Testis (tissue), 3 donors: Measurements from ENCODE around the gene CNPPD1. TPM values are rescaled to one million over a fixed set of nuclear protein-coding genes. Genes with fewer than 3 reads are reported as not detected.
A peak's percentile ranks its signal among the peaks of the same experiment; 100 is the strongest.

Experiments
- DNase-seq: peaks from one replicate; pipeline ENCODE4 v3.0.0-alpha.2; 2019
- H3K27ac ChIP-seq, 2 donors: fragments of 200-600 bp; sonication (generic); one replicate each; pipeline ENCODE4 v1.5.1; 2019
- H3K27me3 ChIP-seq: fragments of 200-600 bp; sonication (generic); one replicate; pipeline ENCODE4 v1.5.1; 2019
- H3K36me3 ChIP-seq: fragments of 200-600 bp; sonication (generic); one replicate; pipeline ENCODE4 v1.5.1; 2017; ENCODE audit warnings: low read depth; ENCODE audit errors: missing control alignments
- H3K4me1 ChIP-seq: fragments of 200-600 bp; sonication (generic); one replicate; pipeline ENCODE4 v1.5.1; 2019
- H3K4me3 ChIP-seq, 2 donors: fragments of 200-600 bp; sonication (generic); one replicate each; pipeline ENCODE4 v1.5.1; 2017 to 2019
- H3K9me3 ChIP-seq: fragments of 200-600 bp; sonication (generic); one replicate; pipeline ENCODE4 v1.5.1; 2017
- POLR2A ChIP-seq: fragments of 450-650 bp; IDR thresholded peaks from one replicate; pipeline ENCODE4 v1.6.1; 2017; ENCODE audit warnings: antibody characterized with exemption, mild to moderate bottlenecking, moderate library complexity
- WGBS, 2 donors: methylation state at CpG; one replicate each; pipeline ENCODE4 v1.1.5; 2018; 5-methylcytosine and 5-hydroxymethylcytosine counted together
- intact Hi-C: fragments of 100-400 bp; cut with DNase I; formaldehyde crosslinking; loops from one replicate; pipeline ENCODE4 v1.15.1; 2023; ENCODE audit warnings: low total_unique reads
- polyA plus RNA-seq: library from polyadenylated mRNA; stranded (reverse); fragments of 350-450 nt; fragmentation: Illumina TruSeq; extraction: RNeasy Lipid Tissue Mini Kit (QIAGEN cat#74804); gene quantifications from one replicate; pipeline ENCODE4 v1.2.3, GENCODE V29; 2014; ENCODE audit warnings: low read depth, low replicate concordance; ENCODE audit not compliant: insufficient read depth
- total RNA-seq, 2 donors: library from RNA; depleted of rRNA; stranded (reverse); fragments of >200 nt; gene quantifications; one replicate each; pipeline ENCODE4 v1.2.3, GENCODE V29; 2016
- TF ChIP-seq, protein P1 (sequence below), 3 experiments: fragments of 450-650 bp in 2 of 3; fragments of 200-600 bp in 1 of 3; sonication (generic) in 1 of 3; IDR thresholded peaks; one replicate each; pipeline ENCODE4 v1.5.1; 2016 to 2019; ENCODE audit warnings: antibody characterized with exemption in 3 of 3, mild to moderate bottlenecking in 2 of 3, moderate library complexity in 1 of 3

Gene CNPPD1
- total and polyA plus RNA-seq, 3 donors from 2014 or later, result 38.3 to 68.0 (median 60.5) TPM

- Histone ChIP-seq H3K4me3 (no peak overlapping the region), H3K9me3 (no peaks in the 10 kb centered on the region), H3K27me3 (no peaks in the 10 kb centered on the region), H3K27ac (no peak overlapping the region), H3K4me1 (peaks cover 20% of the 10 kb centered on the region), H3K36me3 (no peaks in the 10 kb centered on the region)
- intact Hi-C loops, result no loop called here
- DNase-seq, result no peak
- no peak for TF ChIP-seq POLR2A
- TF ChIP-seq, protein P1, sequence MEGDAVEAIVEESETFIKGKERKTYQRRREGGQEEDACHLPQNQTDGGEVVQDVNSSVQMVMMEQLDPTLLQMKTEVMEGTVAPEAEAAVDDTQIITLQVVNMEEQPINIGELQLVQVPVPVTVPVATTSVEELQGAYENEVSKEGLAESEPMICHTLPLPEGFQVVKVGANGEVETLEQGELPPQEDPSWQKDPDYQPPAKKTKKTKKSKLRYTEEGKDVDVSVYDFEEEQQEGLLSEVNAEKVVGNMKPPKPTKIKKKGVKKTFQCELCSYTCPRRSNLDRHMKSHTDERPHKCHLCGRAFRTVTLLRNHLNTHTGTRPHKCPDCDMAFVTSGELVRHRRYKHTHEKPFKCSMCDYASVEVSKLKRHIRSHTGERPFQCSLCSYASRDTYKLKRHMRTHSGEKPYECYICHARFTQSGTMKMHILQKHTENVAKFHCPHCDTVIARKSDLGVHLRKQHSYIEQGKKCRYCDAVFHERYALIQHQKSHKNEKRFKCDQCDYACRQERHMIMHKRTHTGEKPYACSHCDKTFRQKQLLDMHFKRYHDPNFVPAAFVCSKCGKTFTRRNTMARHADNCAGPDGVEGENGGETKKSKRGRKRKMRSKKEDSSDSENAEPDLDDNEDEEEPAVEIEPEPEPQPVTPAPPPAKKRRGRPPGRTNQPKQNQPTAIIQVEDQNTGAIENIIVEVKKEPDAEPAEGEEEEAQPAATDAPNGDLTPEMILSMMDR (IDR thresholded peaks at IDR 0.05), result no peak
- WGBS, 2 donors, result 77 to 84% methylated on average over 7 of the region's 7 CpGs
Observed at GRCh38 chr2:219128396-219128795, 48.3 kb downstream of the CNPPD1 start.

GRCh38 chr2:219127037-219127635 lies 49.6 kb downstream of the CNPPD1 start:
- H3K27ac ChIP-seq, result peak overlapping the region in 1 of 2 donors; percentile 26
- H3K27me3 ChIP-seq, result no peaks in the 10 kb centered on the region
- no peaks in the 10 kb centered on the region for H3K36me3 ChIP-seq
- no peak for DNase-seq
- TF ChIP-seq POLR2A, result no peak
- TF ChIP-seq, protein P1 (IDR thresholded peaks at IDR 0.05), result no peak
- intact Hi-C loops, result no loop called here
- WGBS, 2 donors, result 49 to 54% methylated on average over 2 of the region's 2 CpGs
- H3K9me3 ChIP-seq, result no peaks in the 10 kb centered on the region
- H3K4me1 ChIP-seq, result peaks cover 20% of the 10 kb centered on the region
- H3K4me3 ChIP-seq, result no peak overlapping the region

- Histone ChIP-seq H3K36me3 (no peaks in the 10 kb centered on the region), H3K4me1 (peaks cover 20% of the 10 kb centered on the region), H3K9me3 (no peaks in the 10 kb centered on the region), H3K4me3 (no peak overlapping the region), H3K27ac (peak overlapping the region in 1 of 2 donors; percentile 26), H3K27me3 (no peaks in the 10 kb centered on the region)
- DNase-seq, result no peak
- intact Hi-C loops, result no loop called here
- WGBS, 2 donors, result 71 to 79% methylated on average over 3 of the region's 3 CpGs
- TF ChIP-seq, protein P1 (IDR thresholded peaks at IDR 0.05), result no peak
- no peak for TF ChIP-seq POLR2A
Observed at GRCh38 chr2:219126555-219126954, 50.2 kb downstream of the CNPPD1 start.

DNA sequence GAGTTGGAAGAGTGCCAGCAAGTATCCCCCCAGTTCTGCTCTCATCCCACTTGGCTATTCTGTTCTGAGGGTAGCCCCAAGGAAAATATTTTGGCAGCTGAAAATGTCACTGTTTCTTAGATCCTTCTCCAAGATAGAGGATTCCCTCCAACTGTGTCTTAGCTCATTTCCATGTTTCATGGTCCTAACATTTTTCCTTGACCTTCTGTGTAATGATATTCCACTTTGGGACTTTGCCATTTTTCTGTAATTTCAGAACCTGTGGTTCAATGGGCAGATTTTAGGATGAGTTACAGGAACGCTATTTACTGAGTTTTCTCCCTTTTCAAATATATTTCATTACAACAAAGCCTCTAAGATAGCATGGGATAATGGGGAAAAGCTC lies 50.8 kb downstream of the CNPPD1 start:
- no peak for TF ChIP-seq POLR2A
- TF ChIP-seq, protein P1 (IDR thresholded peaks at IDR 0.05), result no peak
- intact Hi-C loops, result no loop called here
- DNase-seq, result no peak

More for the DNA sequence above, 50.8 kb downstream of the CNPPD1 start:
- 80 to 92% methylated on average over 1 of the region's 1 CpG for WGBS, 2 donors
- H3K27me3 ChIP-seq, result no peaks in the 10 kb centered on the region
- peak overlapping the region; percentile 47 to 68 for H3K27ac ChIP-seq
- no peak overlapping the region for H3K4me3 ChIP-seq
- H3K9me3 ChIP-seq, result no peaks in the 10 kb centered on the region
- no peaks in the 10 kb centered on the region for H3K36me3 ChIP-seq
- H3K4me1 ChIP-seq, result peaks cover 20% of the 10 kb centered on the region
